ENCODE measurements around the gene WDR93. TPM values are rescaled to one million over a fixed set of nuclear protein-coding genes. Genes with fewer than 3 reads are reported as not detected.
A peak's percentile ranks its signal among the peaks of the same experiment; 100 is the strongest.
"Not testable (repeated sequence)": the region's sequence is repeated elsewhere in the genome, so short reads cannot be mapped to it uniquely, and the experiment has no call there.

The WDR93 gene
- total and polyA plus RNA-seq, 2 of the 4 experiments (the other 2 are of a cell fraction): not detected

- Histone ChIP-seq H3K27ac (ENCODE audit: insufficient read depth, low read length) (no peak overlapping the region), H4K5ac (ENCODE audit: low read depth, low read length) (no peak overlapping the region), H3K4ac (ENCODE audit: low read depth, low read length) (no peak overlapping the region), H2BK15ac (ENCODE audit: low read depth, low read length) (no peak overlapping the region), H2BK20ac (ENCODE audit: low read depth, low read length) (no peak overlapping the region), H3K18ac (ENCODE audit: low read depth, low read length) (no peak overlapping the region), H4K20me1 (ENCODE audit: insufficient read depth, low read length) (no peaks in the 10 kb centered on the region), H2BK5ac (ENCODE audit: low read depth, low read length, poor library complexity, severe bottlenecking) (no peak overlapping the region), H3K27me3 (ENCODE audit: control insufficient read depth, insufficient read depth, low read length) (no peaks in the 10 kb centered on the region), H2AK9ac (replicated peaks; ENCODE audit: low read depth, low read length, poor library complexity) (no peak overlapping the region), H3K4me3 (ENCODE audit: insufficient read depth, low read depth, low read length) (no peak overlapping the region), H3K4me1 (ENCODE audit: control insufficient read depth, insufficient read depth, low read length) (peaks cover 10% of the 10 kb centered on the region), H4K8ac (ENCODE audit: low read depth in 2 of 2, low read length in 2 of 2) (no peak overlapping the region), H3K4me2 (ENCODE audit: low read depth, low read length) (no peak overlapping the region), H2AFZ (replicated peaks; ENCODE audit: low read length, poor library complexity) (no peak overlapping the region), H3K9ac (ENCODE audit: low read depth, low read length) (no peak overlapping the region), H3K79me1 (ENCODE audit: low read depth in 1 of 2, low read length in 2 of 2) (no peaks in the 10 kb centered on the region), H3K14ac (replicated peaks; ENCODE audit: low read depth, low read length) (no peak overlapping the region), H2BK120ac (ENCODE audit: low read depth, low read length) (no peak overlapping the region), H3K9me1 (ENCODE audit: insufficient read depth, low read length) (no peaks in the 10 kb centered on the region; the same call in 1 of the 2 replicates), H3K9me3 (ENCODE audit: control insufficient read depth, insufficient read depth, low read length) (no peaks in the 10 kb centered on the region), H4K91ac (ENCODE audit: insufficient read depth, low read depth, low read length) (no peak overlapping the region), H2AK5ac (ENCODE audit: low read depth, low read length) (no peak overlapping the region), H3K23ac (ENCODE audit: low read depth, low read length) (no peak overlapping the region), H3K36me3 (ENCODE audit: control insufficient read depth, insufficient read depth, low read length) (peaks cover 4% of the 10 kb centered on the region; the same call in 1 of the 2 replicates), H3K56ac (ENCODE audit: extremely low read depth, insufficient read depth, low read length) (no peak overlapping the region)
- ATAC-seq (ENCODE audit: low read depth): peak; percentile 78
- POLR2A ChIA-PET (ENCODE audit: unreplicated experiment): no interaction called here
- in situ Hi-C loops (cut with MboI; ENCODE audit: low sequenced_read_pairs): no loop called here
- TF ChIP-seq MAFK (IDR thresholded peaks at IDR 0.05; ENCODE audit: low read depth, low read length) (peak; percentile 79), RCOR1 (IDR thresholded peaks at IDR 0.05; ENCODE audit: insufficient replicate concordance, low read length) (no peak), CEBPB (IDR thresholded peaks at IDR 0.05; ENCODE audit: low read depth, low read length) (peak; percentile 63; the same call in 1 of the 2 replicates)
- CTCF ChIA-PET: interaction anchor here (1.0 kb wide), 1 partner anchor 21 kb away, joined by 5 read pairs; no protein-coding TSS in a partner anchor
- dilution Hi-C loops (cut with HindIII; ENCODE audit: low sequenced_read_pairs, unreplicated experiment): no loop called here
- 60% methylated on average over 6 of the region's 15 CpGs; no CpG with 5 or more reads in 1 of the 2 experiments for WGBS, 2 experiments (ENCODE audit: extremely low coverage in 2 of 2, insufficient read length in 1 of 2)
- intact Hi-C loops (cut with micrococcal nuclease): no loop called here
- peak; percentile 57 for DNase-seq
- BruUV-seq (replicated peaks): no TSS peak
Observed at GRCh38 chr15:89781891-89782618, 91.4 kb downstream of the WDR93 start.

- H3K23ac ChIP-seq (ENCODE audit: low read depth, low read length); BruUV-seq (replicated peaks); dilution Hi-C loops (cut with HindIII; ENCODE audit: low sequenced_read_pairs, unreplicated experiment); CTCF ChIA-PET; H3K18ac ChIP-seq (ENCODE audit: low read depth, low read length); in situ Hi-C loops (cut with MboI; ENCODE audit: low sequenced_read_pairs); H2BK15ac ChIP-seq (ENCODE audit: low read depth, low read length); H4K91ac ChIP-seq (ENCODE audit: insufficient read depth, low read depth, low read length); H3K9ac ChIP-seq (ENCODE audit: low read depth, low read length); H2AK5ac ChIP-seq (ENCODE audit: low read depth, low read length); H3K9me3 ChIP-seq (ENCODE audit: control insufficient read depth, insufficient read depth, low read length); intact Hi-C loops (cut with micrococcal nuclease); POLR2A ChIA-PET (ENCODE audit: unreplicated experiment); H3K79me1 ChIP-seq (ENCODE audit: low read depth in 1 of 2, low read length in 2 of 2); H3K4me2 ChIP-seq (ENCODE audit: low read depth, low read length); H4K5ac ChIP-seq (ENCODE audit: low read depth, low read length); H3K27me3 ChIP-seq (ENCODE audit: control insufficient read depth, insufficient read depth, low read length); H2AFZ ChIP-seq (replicated peaks; ENCODE audit: low read length, poor library complexity); DNase-seq; H2AK9ac ChIP-seq (replicated peaks; ENCODE audit: low read depth, low read length, poor library complexity); H2BK120ac ChIP-seq (ENCODE audit: low read depth, low read length); H3K4ac ChIP-seq (ENCODE audit: low read depth, low read length); H4K8ac ChIP-seq (ENCODE audit: low read depth in 2 of 2, low read length in 2 of 2); H4K20me1 ChIP-seq (ENCODE audit: insufficient read depth, low read length); H2BK5ac ChIP-seq (ENCODE audit: low read depth, low read length, poor library complexity, severe bottlenecking); H3K9me1 ChIP-seq (ENCODE audit: insufficient read depth, low read length); H3K56ac ChIP-seq (ENCODE audit: extremely low read depth, insufficient read depth, low read length); H3K14ac ChIP-seq (replicated peaks; ENCODE audit: low read depth, low read length); H3K4me3 ChIP-seq (ENCODE audit: insufficient read depth, low read depth, low read length); H2BK20ac ChIP-seq (ENCODE audit: low read depth, low read length); H3K27ac ChIP-seq (ENCODE audit: insufficient read depth, low read length); ATAC-seq (ENCODE audit: low read depth); H3K36me3 ChIP-seq (ENCODE audit: control insufficient read depth, insufficient read depth, low read length): not testable (repeated sequence)
- H3K4me1 ChIP-seq (ENCODE audit: control insufficient read depth, insufficient read depth, low read length): peaks cover 10% of the 10 kb centered on the region
- no CpG with 5 or more reads among the region's 9 CpGs for WGBS, 2 experiments (ENCODE audit: extremely low coverage in 2 of 2, insufficient read length in 1 of 2)
Observed at GRCh38 chr15:89782619-89782950, 92.0 kb downstream of the WDR93 start.

Data from IMR-90 (cell line).